HG02642 (cell line): ENCODE data around the gene NPSR1.

Experiments used
- ATAC-seq: cut with Tn5 transposase; IDR thresholded peaks from one replicate; pipeline ENCODE4 v1.9.1; 2021; ENCODE audit warnings: mild to moderate bottlenecking; ENCODE audit not compliant: unreplicated experiment, poor library complexity

NPSR1 gene

DNA sequence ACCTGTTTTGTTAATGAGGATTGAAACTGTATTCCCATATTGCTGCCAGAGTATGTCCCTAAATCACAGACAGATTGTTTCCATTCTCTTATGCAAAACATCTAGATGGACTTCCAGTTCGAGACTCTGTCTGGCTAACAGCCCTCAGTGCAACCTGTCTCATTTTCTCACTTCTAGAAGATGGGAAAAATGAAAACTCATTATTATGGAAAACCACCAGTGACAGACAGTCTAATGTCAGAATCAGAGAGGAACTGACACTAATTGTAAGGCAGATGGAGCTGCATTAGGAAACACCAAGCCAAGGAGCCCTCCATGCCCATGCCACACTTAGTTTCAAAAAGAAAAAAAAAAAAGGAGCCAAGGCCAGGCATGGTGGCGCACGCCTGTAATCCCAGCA lies 61.6 kb downstream of the NPSR1 start:
- no peak for ATAC-seq

DNA sequence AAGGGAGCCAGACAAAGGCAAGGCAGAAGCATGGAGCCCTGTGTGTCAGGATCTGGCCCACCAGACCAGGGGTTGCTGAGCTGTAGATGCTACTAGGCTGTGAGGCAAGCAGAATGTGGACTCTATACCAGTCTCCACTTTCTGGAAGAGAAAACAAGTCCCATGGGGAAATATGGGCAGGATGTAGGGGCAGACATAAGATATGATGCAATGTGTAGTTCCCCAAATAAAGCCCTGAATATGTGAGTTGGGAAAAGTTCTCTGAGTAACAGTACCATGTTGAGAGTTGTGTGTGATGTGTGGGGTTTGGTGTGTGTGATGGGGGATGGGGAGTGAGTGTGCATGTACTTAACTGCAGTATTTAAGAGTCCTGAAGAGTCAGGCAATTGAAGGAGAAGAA lies 62.3 kb downstream of the NPSR1 start:
- ATAC-seq = no peak

DNA sequence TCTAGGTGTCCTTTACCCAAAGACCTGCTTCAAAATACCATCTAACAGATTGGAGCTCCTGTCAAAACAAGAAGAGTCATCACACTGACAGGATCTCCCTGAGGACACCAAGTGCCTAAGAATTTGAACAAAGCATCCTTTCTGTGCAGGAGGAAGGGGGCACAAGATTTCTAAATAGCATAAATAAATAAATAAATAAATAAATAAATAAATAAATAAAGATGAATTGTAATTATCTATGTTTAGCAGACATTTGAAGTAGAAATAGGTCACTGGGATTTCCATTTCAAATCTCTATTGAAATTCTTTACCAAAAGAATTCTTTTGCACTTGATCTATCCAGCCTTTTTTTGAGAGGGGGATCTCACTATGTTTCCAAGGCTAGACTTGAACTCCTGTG lies 65.3 kb downstream of the NPSR1 start:
- ATAC-seq = no peak

DNA sequence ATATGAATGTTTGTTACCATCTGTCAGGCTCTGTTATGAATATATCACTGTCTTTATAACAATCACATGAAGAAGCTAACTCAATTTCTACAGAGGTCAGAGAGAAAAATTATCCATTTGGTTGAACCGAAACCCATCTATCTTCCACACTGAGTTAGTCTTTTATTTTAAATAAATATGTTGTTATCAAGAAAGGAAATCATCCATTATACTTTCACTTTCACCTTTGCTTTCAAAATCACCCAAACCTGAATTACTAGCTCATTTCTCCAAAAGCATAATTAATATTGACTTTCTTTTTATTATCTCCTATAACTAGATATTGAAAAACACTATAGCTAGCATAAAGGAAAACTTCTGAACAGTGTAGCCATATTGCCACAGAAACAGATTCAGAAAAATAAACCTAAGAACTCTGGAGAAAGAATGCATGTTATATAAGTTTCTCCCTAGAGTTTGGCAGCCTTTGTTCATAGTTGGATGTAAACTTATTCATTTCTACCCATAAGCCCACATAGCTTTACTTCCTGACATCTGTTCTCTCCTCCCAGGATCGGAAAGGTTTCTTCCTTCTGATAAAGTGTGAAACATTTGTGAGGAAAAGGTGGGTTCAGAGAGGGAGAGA lies 66.0 kb downstream of the NPSR1 start:
- no peak for ATAC-seq

DNA sequence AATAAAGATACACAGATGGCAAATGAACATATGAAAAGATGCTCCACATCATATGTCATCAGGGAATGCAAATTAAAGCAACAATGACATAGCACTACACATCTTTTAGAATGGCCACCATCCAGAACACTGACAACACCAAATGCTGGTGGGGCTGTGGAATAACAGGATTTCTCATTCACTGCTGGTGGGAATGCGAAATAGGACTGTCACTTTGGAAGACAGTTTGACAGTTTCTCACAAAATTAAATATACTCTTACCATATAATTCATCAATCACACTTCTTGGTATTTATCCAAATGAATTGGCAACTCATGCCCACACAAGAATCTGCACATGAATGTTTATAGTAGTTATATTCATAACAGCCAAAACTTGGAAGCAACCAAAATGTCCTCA lies 68.2 kb downstream of the NPSR1 start:
- ATAC-seq = no peak

DNA sequence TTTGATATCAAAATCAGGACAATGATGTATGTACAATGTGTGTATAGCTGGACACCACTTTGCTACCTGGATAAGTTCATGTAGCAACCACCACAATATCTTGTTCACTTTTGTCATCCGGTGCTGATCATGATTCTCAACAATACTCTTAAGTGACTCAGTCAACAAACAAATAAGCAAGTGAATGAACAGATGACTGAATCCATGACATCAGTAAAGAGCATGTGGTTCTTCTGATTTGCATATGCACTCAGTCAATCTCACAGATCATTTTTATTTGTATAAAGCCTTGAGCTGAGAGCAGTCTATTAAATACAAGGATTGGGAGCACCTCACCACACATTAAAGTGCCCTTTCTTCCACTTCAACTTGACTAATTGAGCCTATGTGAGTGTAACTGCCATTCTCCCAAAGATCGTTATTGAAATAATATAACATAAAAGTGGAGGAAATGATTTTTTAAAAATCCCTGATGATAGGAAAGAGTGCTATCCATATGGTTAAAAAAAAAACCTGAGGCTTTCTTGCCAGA lies 69.5 kb downstream of the NPSR1 start:
- no peak for ATAC-seq

DNA sequence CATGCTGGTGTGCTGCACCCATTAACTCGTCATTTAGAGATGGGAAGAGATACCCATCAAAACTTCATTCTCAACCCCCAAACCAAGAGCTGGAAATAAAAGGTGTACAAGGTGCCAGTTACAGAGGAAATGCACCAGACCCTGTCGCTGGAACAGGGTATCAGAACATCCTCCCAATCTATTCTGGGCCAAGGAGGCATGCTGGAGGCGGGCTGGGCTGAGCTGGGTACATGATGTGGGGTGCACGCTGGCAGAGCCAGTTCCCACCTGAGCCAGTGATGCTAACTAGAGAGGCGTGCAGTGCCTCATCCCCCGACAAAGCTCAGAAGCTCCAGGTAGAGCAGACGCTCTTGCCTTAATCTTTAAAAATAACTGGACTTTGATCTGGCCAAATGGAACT lies 70.1 kb downstream of the NPSR1 start:
- no peak for ATAC-seq

DNA sequence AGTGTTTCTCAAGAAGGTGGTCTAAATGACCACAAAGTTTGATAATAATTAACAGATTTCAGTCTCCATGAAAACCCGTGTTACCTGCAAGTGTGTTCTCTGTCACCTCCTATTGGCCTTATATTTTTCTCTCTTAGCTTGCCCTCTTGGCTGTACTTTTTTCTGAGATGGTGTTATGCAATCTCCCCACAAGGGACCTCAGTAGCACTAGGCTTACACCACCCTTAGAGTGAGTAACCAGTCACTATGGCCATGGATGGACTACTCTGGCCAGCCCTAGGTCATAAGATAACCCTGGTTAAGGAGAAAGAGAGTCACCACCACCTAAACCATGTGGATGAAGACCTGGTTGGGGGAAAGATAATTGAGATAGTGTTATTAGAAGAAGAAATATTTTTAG lies 76.8 kb downstream of the NPSR1 start:
- no peak for ATAC-seq

DNA sequence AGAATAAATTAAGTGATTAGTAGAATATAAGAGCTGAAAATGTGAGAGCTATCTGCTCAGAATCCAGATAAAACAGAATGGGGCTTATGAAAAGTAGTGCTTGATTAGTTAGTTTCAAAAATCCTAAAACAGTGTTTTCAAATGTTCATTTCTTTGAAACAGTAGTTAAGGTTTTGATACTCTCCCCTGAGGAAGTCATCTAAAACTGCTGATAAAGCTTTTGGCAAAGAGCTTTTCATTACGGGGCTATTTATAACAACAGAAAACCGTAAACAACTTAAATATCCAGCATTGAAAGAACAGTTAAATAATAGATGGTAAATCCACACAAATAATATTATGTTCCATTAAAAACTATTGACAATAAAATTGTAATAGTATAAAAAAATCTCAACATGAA lies 77.5 kb downstream of the NPSR1 start:
- ATAC-seq = no peak

DNA sequence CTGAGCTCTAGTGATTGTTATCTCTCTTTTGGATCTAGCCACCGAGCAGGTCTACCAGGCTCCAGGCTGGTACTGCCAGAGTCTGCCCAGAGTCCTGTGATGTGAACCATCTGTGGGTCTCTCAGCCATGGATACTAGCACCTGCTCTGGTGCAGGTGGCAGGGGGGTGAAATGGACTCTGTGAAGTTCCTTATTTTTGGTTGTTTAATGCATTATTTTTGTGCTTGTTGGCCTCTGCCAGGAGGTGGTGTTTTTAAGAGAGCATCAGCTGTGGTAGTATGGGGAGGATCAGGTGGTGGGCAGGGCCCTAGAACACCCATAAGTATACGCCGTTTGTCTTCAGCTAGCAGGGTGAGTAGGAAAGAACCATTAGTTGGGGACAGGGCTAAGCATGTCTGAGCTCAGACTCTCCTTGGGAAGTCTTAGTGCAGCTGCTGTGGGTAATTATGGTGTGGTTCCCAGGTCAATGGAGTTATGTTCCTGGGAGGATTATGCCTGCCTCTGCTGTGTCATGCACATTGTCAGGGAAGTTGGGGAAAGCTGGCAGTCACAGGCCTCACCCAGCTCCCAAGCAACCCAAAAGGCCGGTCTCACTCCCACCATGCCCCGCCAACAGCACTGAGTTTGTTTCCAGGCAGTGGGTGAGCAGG lies 81.8 kb downstream of the NPSR1 start:
- ATAC-seq = no peak

DNA sequence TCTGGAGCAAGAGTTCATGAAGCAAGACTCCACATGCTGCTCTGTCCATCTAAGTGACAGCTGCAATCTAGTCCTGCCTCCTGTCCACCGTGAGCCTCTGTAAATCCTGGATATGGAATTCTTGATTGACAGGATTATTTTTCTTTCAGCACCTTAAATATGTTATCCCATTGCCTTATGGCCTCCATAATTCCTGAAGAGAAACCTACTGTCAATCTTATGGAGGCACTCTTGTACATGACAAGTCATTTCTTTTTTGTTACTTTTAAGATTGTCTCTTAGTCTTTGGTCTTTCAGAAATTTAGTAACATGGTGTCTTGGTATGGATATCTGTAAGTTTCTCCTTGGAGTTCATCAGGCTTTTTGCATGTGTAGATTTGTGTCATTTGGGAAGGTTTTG lies 82.8 kb downstream of the NPSR1 start:
- no peak for ATAC-seq

DNA sequence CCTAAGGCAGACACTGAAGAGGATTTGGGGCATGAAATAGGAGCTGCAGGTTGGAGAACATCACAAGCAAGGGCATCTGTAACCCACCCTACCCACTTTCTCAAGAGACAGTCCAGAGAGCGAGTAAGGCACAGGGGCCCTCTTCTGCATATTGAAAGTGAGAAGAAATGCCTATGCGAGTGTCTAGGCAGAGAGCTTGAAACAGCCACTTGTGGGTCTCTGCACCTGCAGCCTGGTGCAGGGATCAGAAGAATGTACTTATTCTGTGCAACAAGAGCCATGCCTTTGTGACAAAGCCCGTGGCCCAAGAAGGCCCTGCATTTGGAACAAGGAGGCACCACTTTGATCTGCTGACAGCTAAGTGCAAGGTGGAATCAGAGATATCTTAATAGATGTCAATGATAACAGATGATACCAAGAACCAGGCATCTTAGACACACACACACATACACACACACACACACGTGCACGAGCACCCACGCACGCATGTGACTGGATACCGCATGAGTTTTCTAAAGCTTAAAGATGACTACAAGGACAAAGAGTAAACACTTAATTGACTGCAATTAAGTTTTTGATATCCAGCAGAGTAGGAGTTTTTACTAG lies 89.3 kb downstream of the NPSR1 start:
- ATAC-seq = peak; percentile 51

DNA sequence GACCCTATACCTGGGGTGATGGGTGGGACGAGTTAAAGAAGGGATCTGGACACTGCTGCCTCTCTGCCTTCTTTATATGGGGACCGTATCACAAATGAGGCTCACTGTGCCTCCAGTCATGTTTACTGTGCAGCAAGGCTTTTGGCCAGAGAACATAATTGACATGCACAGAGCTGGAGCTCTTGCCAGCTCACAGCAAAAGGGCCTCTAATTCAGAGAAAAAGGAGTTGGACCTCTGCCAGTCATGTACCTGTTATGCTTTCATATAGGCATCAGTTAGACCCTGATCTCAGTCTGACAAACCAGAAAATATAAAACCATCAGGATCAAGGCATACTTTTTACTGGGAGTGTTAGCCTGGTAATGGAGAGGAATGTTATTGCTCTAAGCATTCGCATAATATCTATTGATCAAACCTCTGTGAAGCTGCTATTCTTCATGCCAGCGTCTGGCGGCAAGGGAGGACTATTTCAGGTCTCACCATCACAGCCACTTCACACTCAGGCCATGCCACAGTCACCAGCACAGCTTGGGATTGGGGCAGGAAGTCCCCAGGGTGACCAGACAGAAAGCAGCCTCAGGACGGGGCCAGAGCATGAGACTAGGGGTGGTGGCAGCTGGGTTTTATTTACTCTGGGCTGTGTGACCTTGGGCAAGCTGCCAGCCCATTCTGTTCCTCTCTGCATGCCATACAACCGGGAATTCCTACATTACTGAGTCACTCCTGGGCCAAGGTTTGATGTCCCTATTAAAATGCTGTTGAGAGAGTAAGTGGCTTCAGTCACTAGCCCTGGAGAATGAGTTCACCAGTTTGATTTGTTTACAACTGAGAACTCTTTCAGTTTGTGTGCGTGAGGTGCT lies 90.1 kb downstream of the NPSR1 start:
- no peak for ATAC-seq

DNA sequence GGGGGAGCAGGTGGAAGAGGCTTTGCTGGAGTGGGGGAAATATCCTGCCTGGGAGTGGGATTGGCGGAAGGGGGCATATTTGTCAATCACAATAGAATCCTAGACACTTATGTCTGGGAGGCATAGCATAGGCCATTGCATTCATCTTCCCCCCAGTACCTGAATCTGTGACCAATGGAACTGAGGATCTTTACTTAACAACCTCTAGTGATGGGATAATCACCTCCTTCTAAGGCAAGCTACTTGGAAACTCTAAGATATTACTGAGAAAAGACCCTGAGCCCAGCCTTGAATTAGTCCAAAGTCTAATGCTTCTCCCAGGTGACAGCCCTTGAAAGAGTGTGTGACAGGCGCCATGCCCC lies 90.7 kb downstream of the NPSR1 start:
- ATAC-seq = no peak

DNA sequence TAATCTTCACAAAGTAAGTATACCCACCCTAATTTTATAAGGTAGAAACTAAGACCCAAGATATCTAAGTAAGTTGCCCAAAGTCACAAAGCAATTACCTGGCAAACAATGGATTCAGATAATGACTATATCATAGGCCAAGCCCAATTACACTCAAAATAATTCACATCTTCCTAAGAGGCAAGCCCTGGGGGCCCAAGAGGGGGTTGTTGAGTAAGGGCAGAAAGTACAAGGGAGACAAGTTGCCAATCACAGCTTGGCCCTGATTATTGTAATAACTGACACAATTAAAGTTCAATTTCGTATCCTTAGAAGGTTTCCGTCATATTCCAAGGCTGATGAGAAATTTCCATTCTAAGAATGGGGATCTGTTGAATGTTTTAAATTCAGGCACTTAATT lies 91.4 kb downstream of the NPSR1 start:
- ATAC-seq = no peak

DNA sequence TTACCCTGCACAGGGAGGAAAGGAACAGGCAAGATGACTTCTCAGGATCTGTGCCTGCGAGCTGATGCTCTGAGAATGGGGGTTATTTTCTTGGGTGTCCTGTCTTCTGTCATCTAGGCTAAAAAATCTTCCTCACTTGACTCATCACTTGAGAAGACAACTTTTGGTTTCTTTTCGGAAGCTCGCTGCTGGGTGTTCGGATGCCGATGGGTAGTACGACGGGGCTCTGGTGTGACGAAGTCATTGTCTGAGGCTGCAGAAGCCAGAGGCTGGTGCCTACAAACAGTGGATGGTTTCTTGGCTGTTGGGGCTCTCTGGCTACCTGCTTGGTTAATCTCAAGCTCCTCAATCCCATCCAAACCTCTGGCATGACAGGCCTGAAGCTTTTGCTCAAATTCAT lies 92.2 kb downstream of the NPSR1 start:
- no peak for ATAC-seq

DNA sequence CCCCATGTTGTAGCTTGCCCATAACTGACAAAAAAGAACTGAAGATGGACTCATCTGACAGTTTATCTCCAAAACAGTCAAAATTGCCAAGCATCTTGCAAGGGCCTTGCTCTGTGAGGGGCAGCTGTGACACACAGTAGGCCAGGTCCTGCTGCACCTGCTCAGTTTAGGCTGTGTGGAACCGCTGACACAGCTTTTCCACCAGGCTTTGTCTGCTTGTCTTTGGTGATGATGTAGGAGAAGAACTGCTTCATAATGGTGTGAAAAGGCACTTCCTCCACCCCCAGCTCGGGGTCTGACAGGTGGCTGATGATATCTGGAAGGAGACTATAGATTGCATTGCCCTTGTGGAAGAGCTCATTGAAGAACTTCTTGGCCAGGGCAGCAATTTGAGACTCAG lies 92.6 kb downstream of the NPSR1 start:
- no peak for ATAC-seq

DNA sequence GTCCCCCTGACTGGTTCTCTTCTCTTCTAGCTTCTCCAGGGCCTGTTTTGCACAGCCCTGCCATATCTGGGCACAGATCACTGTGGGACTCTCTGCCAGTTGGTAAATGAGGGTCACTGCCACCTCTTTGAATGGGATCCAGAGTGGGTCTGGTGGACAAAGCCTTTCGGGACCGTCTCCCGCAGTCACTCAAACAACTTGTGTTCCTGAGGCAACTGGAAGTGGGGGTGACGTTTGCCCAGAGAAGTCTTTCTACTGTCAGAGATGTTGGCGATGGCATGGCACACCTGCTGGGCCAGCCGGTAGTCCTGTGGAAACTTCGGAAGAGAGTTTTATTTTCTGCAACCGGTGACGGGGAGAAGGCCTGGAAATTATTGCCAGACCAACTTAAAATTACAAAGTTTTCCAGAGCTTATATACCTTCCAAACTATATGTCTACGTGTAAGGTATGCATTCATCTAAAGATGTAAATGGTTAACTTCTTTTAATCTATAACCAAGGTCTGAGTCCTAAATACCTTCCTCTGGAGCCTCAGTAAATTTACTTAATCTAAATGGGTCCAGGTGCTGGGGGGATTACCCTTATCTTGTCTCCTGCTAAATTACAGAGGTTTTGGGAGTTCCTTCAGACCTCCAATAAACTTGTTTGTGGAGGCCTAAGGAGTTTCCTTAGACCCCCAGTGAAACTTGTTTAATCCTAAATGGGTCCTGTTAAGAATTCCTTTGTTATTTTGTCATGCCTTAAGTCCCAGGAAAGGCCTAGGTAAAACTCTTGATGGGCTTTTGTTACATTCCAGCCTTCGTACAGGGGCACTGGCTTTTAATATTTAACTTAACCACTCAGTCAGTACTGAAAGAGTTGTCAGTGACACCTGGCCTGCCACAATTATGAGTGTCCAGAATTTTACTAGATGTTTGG lies 94.0 kb downstream of the NPSR1 start:
- ATAC-seq = no peak

DNA sequence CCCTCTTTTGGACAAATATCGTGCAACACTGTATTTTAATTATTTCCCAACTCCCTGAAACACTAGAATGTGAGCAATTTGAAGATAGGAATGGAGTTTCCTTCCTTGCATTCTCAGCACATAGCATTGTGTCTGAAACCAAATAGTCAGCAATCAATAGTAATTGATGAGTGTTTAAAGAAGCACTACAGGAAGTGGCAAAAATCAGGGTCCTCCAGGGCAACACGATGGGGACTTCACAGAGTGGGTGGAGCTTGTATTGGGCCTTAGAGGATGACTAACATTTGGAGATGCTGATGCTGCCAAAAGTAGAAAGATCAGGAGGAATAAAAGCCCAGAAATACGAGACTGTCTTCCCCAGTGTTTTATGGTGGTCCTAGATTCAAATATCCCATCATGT lies 94.9 kb downstream of the NPSR1 start:
- ATAC-seq = peak; percentile 34

DNA sequence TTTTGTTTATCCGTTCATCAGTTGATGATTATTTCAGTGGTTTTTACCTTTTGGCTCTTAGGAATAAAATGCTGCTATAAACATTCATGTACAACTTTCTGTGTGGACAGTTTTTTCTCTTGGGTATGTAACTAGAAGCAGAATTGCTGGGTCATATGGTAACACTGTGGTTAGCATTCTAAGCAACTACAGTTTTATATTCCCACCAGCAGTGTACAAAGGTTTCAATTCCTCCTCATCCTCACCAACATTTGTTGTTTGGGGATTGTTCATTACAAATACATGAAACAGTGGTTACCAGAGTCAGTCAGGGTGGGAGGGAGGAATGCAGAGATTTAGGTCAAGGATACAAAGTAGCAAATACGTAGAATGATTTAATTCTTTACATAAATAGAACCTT lies 97.0 kb downstream of the NPSR1 start:
- ATAC-seq = peak; percentile 31
